B cell (primary cell): ENCODE results near the gene KRT6C. TPM values are rescaled to one million over a fixed set of nuclear protein-coding genes. Genes with fewer than 3 reads are reported as not detected.

ENCODE experiments used
- ATAC-seq: fragments of 200-7000 bp; cut with Tn5 transposase; one replicate; pipeline ENCODE4 v1.10.0; 2021; ENCODE audit warnings: low read depth, mild to moderate bottlenecking, moderate number of reproducible peaks, moderate library complexity
- CTCF ChIA-PET: fragments of 350-600 bp; sonication (Branson Sonifier 250); formaldehyde crosslinking; loops from one replicate; lab custom pipeline; 2021; ENCODE audit warnings: antibody characterized with exemption, inconsistent platforms; lab: Charles Lee
- POLR2A ChIA-PET: fragments of 350-600 bp; sonication (Branson Sonifier 250); formaldehyde crosslinking; loops from one replicate; lab custom pipeline; 2021; ENCODE audit warnings: antibody characterized with exemption; lab: Charles Lee
- DNase-seq: peaks from one replicate; pipeline ENCODE4 v3.0.0; 2013
- H2AFZ ChIP-seq: 2 replicates; pipeline ENCODE4 v1.6.1; 2012; ENCODE audit warnings: mild to moderate bottlenecking, low read depth, low read length; ENCODE audit not compliant: insufficient read depth, poor library complexity, severe bottlenecking
- H3K27ac ChIP-seq, 2 donors: 1 replicate in 1 of 2; 2 replicates in 1 of 2; pipeline ENCODE4 v1.5.1; 2012 to 2013; ENCODE audit warnings: low read length in 2 of 2, mild to moderate bottlenecking in 2 of 2, moderate library complexity in 1 of 2
- H3K27me3 ChIP-seq, 4 experiments: fragments of 200-600 bp in 1 of 4; sonication (generic) in 1 of 4; replicated peaks in 1 of 4; 1 replicate in 2 of 4; 2 replicates in 2 of 4; pipeline versions ENCODE4 v1.6.1 to v1.7.0; 2013 to 2016; ENCODE audit warnings: low read length in 3 of 4, mild to moderate bottlenecking in 2 of 4, mixed read lengths in 1 of 4, moderate library complexity in 1 of 4; ENCODE audit not compliant: insufficient read depth in 4 of 4, control insufficient read depth in 3 of 4; ENCODE audit errors: control extremely low read depth in 1 of 4
- H3K36me3 ChIP-seq, 2 experiments: replicated peaks in 1 of 2; 1 replicate in 1 of 2; 2 replicates in 1 of 2; pipeline versions ENCODE4 v1.6.1 to v1.7.1; 2013; ENCODE audit warnings: low read length in 1 of 2; ENCODE audit not compliant: insufficient read depth in 2 of 2, control insufficient read depth in 1 of 2; ENCODE audit errors: control extremely low read depth in 1 of 2, extremely low read depth in 1 of 2
- H3K4me1 ChIP-seq, 2 donors: fragments of 200-600 bp in 1 of 2; sonication (generic) in 1 of 2; 1 replicate in 1 of 2; 2 replicates in 1 of 2; pipeline versions ENCODE4 v1.5.1 to v1.6.1; 2013 to 2017; ENCODE audit warnings: low read length in 2 of 2; ENCODE audit not compliant: control insufficient read depth in 2 of 2, insufficient read depth in 2 of 2
- H3K4me2 ChIP-seq: replicated peaks from 2 replicates; pipeline ENCODE3; 2012; ENCODE audit warnings: mild to moderate bottlenecking, low read depth, low read length; ENCODE audit not compliant: poor library complexity, severe bottlenecking
- H3K4me3 ChIP-seq, 5 experiments: fragments of 200-600 bp in 1 of 5; sonication (generic) in 1 of 5; 1 replicate in 3 of 5; 2 replicates in 2 of 5; pipeline versions ENCODE4 v1.5.1 to v1.7.0; 2011 to 2016; ENCODE audit warnings: low read length in 4 of 5, mild to moderate bottlenecking in 4 of 5, low read depth in 2 of 5, control low read depth in 1 of 5, moderate library complexity in 1 of 5; ENCODE audit not compliant: insufficient read depth in 1 of 5; ENCODE audit errors: control extremely low read depth in 1 of 5, extremely low read depth in 1 of 5
- H3K79me2 ChIP-seq: fragments of 200-600 bp; sonication (generic); one replicate; pipeline ENCODE4 v1.6.0; 2016; ENCODE audit warnings: low read length; ENCODE audit not compliant: control insufficient read depth, insufficient read depth
- H3K9ac ChIP-seq: fragments of 200-600 bp; sonication (generic); 2 replicates; pipeline ENCODE4 v1.6.1; 2017; ENCODE audit warnings: mild to moderate bottlenecking, low read length, moderate library complexity
- H3K9me3 ChIP-seq, 3 donors: one replicate each; pipeline versions ENCODE4 v1.6.1 to v1.7.1; 2013; ENCODE audit warnings: low read length in 2 of 3; ENCODE audit not compliant: control insufficient read depth in 2 of 3, insufficient read depth in 1 of 3; ENCODE audit errors: control extremely low read depth in 1 of 3
- H4K20me1 ChIP-seq: 2 replicates; pipeline ENCODE4 v1.6.0; 2012; ENCODE audit warnings: mild to moderate bottlenecking, low read length; ENCODE audit not compliant: insufficient read depth, control insufficient read depth, poor library complexity, severe bottlenecking
- H3K27ac Mint-ChIP-seq: one replicate; pipeline ENCODE4 v1.8.0; 2021; ENCODE audit warnings: mixed read lengths
- H3K27me3 Mint-ChIP-seq: one replicate; pipeline ENCODE4 v1.8.0; 2021; ENCODE audit warnings: mixed read lengths
- H3K4me1 Mint-ChIP-seq: one replicate; pipeline ENCODE4 v1.8.0; 2021; ENCODE audit warnings: mixed read lengths
- H3K4me3 Mint-ChIP-seq: one replicate; pipeline ENCODE4 v1.8.0; 2021; ENCODE audit warnings: mixed read lengths
- H3K9me3 Mint-ChIP-seq: one replicate; pipeline ENCODE4 v1.8.0; 2022; ENCODE audit warnings: mixed read lengths; ENCODE audit not compliant: insufficient read depth
- CTCF ChIP-seq: fragments of 200-600 bp; IDR thresholded peaks from one replicate; pipeline ENCODE4 v1.8.0; 2022; ENCODE audit warnings: antibody characterized with exemption, mild to moderate bottlenecking
- EZH2 ChIP-seq: IDR thresholded peaks from 2 replicates; pipeline ENCODE4 v1.6.1; 2012; ENCODE audit warnings: borderline replicate concordance, low read depth, mild to moderate bottlenecking, moderate library complexity, low read length; ENCODE audit not compliant: insufficient read depth, poor library complexity, severe bottlenecking
- WGBS: methylation state at CpG from one replicate; pipeline ENCODE4 v1.1.5; 2013; ENCODE audit warnings: missing lambda C conversion rate; ENCODE audit not compliant: insufficient coverage; 5-methylcytosine and 5-hydroxymethylcytosine counted together
- intact Hi-C: fragments of 100-400 bp; cut with micrococcal nuclease; formaldehyde crosslinking; loops from one replicate; pipeline ENCODE4 v1.10.0; 2022
- polyA plus RNA-seq: library from polyadenylated mRNA; depleted of rRNA; stranded (reverse); fragments of >200 nt; gene quantifications from 2 replicates; pipeline ENCODE4 v1.2.3, GENCODE V29; 2012
- total RNA-seq, 2 donors: library from RNA; stranded (reverse); fragments of 120-200 nt in 1 of 2; gene quantifications; 1 replicate in 1 of 2; 2 replicates in 1 of 2; pipeline versions ENCODE4 v1.2.3 to v1.2.4, GENCODE V29; 2013 to 2022

The KRT6C gene
- total and polyA plus RNA-seq, 2 donors (not counting 1 experiment from before 2014, with no cell fraction given), result not detected

- Histone ChIP-seq H3K79me2 (no peaks in the 10 kb centered on the region), H3K4me1 (no peaks in the 10 kb centered on the region), H3K27me3 (peaks cover 0 to 2% (median 1%) of the 10 kb centered on the region in 4 experiments), H3K27ac (no peak overlapping the region), H3K9me3 (peaks cover 0 to 5% (median 0%) of the 10 kb centered on the region in 3 donors), H3K4me2 (no peak overlapping the region), H3K9ac (no peak overlapping the region), H4K20me1 (no peaks in the 10 kb centered on the region), H2AFZ (no peak overlapping the region), H3K36me3 (no peaks in the 10 kb centered on the region), H3K4me3 (no peak overlapping the region)
- Mint-ChIP-seq H3K9me3 (no peaks in the 10 kb centered on the region), H3K4me1 (no peaks in the 10 kb centered on the region), H3K27me3 (peaks cover 25% of the 10 kb centered on the region), H3K27ac (no peak overlapping the region), H3K4me3 (no peak overlapping the region)
- 93% methylated on average over 12 of the region's 12 CpGs for WGBS
- DNase-seq (no peak), ATAC-seq (no peak)
- ChIA-PET POLR2A (no interaction called here), CTCF (no interaction called here)
- intact Hi-C loops, result no loop called here
- TF ChIP-seq EZH2, result no peak
- TF ChIP-seq CTCF, result no peak
These were observed 40.0 kb downstream of the KRT6C start for GRCh38 chr12:52433501-52434080.

DNA sequence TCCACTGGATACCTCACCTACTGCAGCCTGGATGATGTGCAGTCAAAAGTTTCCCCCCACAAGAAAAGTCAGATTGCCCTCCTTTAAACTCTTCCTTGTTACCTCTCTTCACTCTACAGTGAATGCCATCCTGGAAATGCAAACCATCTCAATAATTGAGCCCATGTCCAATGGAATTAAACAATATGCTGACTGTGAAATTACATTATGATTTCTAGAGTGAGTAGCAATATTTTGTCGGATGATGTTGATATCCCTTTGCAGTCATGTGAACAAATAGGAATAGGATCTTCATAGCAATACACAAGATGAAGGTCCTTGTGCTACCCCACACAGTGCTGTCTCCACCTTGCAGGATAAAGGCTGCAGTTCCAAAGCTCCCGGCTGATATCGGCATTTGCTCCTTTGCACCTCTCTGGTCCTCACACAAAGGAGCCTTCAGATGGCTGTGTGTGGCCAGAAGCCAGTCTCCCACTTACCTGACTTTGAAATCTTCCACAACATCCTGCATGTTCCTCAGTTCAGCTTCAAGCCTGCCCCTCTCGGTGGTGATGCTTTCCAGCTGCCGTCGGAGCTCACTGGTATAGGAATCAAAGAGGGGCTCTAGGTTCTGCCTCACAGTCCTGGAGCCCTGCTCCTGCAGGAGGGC is 40.9 kb downstream of the KRT6C start:
- intact Hi-C loops, result no loop called here
- ATAC-seq (no peak), DNase-seq (no peak)
- H3K27ac Mint-ChIP-seq, result no peak overlapping the region
- Histone ChIP-seq H3K27me3 (peaks cover 0 to 2% (median 1%) of the 10 kb centered on the region in 4 experiments), H3K9me3 (peaks cover 0 to 5% (median 0%) of the 10 kb centered on the region in 3 donors), H4K20me1 (no peaks in the 10 kb centered on the region), H3K36me3 (no peaks in the 10 kb centered on the region), H3K79me2 (no peaks in the 10 kb centered on the region), H3K4me2 (no peak overlapping the region), H2AFZ (no peak overlapping the region), H3K4me3 (no peak overlapping the region), H3K9ac (no peak overlapping the region), H3K4me1 (no peaks in the 10 kb centered on the region), H3K27ac (no peak overlapping the region)
- no peaks in the 10 kb centered on the region for H3K4me1 Mint-ChIP-seq
- ChIA-PET CTCF (no interaction called here), POLR2A (no interaction called here)
- H3K27me3 Mint-ChIP-seq, result peaks cover 28% of the 10 kb centered on the region
- 93% methylated on average over 5 of the region's 6 CpGs for WGBS
- H3K4me3 Mint-ChIP-seq, result no peak overlapping the region
- H3K9me3 Mint-ChIP-seq, result no peaks in the 10 kb centered on the region
- TF ChIP-seq EZH2 (no peak), CTCF (no peak)
